IMR-90 (cell line): ENCODE results near the gene PCDHGA4. TPM values are rescaled to one million over a fixed set of nuclear protein-coding genes. Genes with fewer than 3 reads are reported as not detected.
"Not testable (repeated sequence)": the region's sequence is repeated elsewhere in the genome, so short reads cannot be mapped to it uniquely, and the experiment has no call there.

Source experiments
- ATAC-seq: fragments of 200-7000 bp; cut with Tn5 transposase; 2 replicates; pipeline ENCODE4 v1.9.1; 2020; ENCODE audit warnings: low read depth, mild to moderate bottlenecking, moderate library complexity
- BruUV-seq: library from RNA; stranded (reverse); fragments of 400-500 nt; replicated peaks from 2 replicates; lab custom pipeline; 2021; lab: Mats Ljungman, UMichigan
- CTCF ChIA-PET: fragments of 300-600 bp; formaldehyde crosslinking; extraction: SDS; loops from one replicate; lab custom pipeline; 2021; ENCODE audit warnings: antibody characterized with exemption; lab: Yijun Ruan, JAX
- POLR2A ChIA-PET: fragments of 300-600 bp; sonication (Branson Sonifier 250); formaldehyde crosslinking; loops from one replicate; lab custom pipeline; 2022; ENCODE audit warnings: antibody characterized with exemption; ENCODE audit not compliant: unreplicated experiment; lab: Charles Lee
- DNase-seq: peaks from one replicate; pipeline ENCODE4 v3.0.0; 2013
- H2AFZ ChIP-seq: replicated peaks from 2 replicates; pipeline ENCODE3; 2013; ENCODE audit warnings: low read length, mild to moderate bottlenecking; ENCODE audit not compliant: poor library complexity
- H2AK5ac ChIP-seq: 2 replicates; pipeline ENCODE4 v1.6.1; 2013; ENCODE audit warnings: low read depth, low read length, inconsistent platforms
- H2AK9ac ChIP-seq: replicated peaks from 2 replicates; pipeline ENCODE3; 2013; ENCODE audit warnings: mild to moderate bottlenecking, low read depth, low read length, moderate library complexity; ENCODE audit not compliant: poor library complexity
- H2BK120ac ChIP-seq: 2 replicates; pipeline ENCODE4 v1.6.1; 2013; ENCODE audit warnings: low read depth, low read length, inconsistent platforms
- H2BK15ac ChIP-seq: 3 replicates; pipeline ENCODE4 v1.6.1; 2013; ENCODE audit warnings: low read depth, low read length, inconsistent platforms
- H2BK20ac ChIP-seq: 2 replicates; pipeline ENCODE4 v1.6.1; 2013; ENCODE audit warnings: low read depth, mild to moderate bottlenecking, inconsistent platforms, low read length, moderate library complexity
- H2BK5ac ChIP-seq: 2 replicates; pipeline ENCODE4 v1.6.1; 2013; ENCODE audit warnings: mild to moderate bottlenecking, low read depth, low read length, inconsistent platforms; ENCODE audit not compliant: poor library complexity, severe bottlenecking
- H3K14ac ChIP-seq: replicated peaks from 2 replicates; pipeline ENCODE4 v1.6.1; 2013; ENCODE audit warnings: low read depth, low read length, inconsistent platforms
- H3K18ac ChIP-seq: 2 replicates; pipeline ENCODE4 v1.6.1; 2013; ENCODE audit warnings: low read depth, low read length, control low read depth
- H3K23ac ChIP-seq: 2 replicates; pipeline ENCODE4 v1.6.1; 2013; ENCODE audit warnings: low read depth, low read length, inconsistent platforms
- H3K27ac ChIP-seq: 2 replicates; pipeline ENCODE4 v1.5.1; 2013; ENCODE audit warnings: mild to moderate bottlenecking, control low read depth, low read length; ENCODE audit not compliant: insufficient read depth
- H3K27me3 ChIP-seq: 2 replicates; pipeline ENCODE4 v1.6.1; 2013; ENCODE audit warnings: low read length; ENCODE audit not compliant: control insufficient read depth, insufficient read depth
- H3K36me3 ChIP-seq: 2 replicates; pipeline ENCODE4 v1.6.1; 2013; ENCODE audit warnings: low read length, mixed read lengths; ENCODE audit not compliant: control insufficient read depth, insufficient read depth
- H3K4ac ChIP-seq: 2 replicates; pipeline ENCODE4 v1.6.1; 2013; ENCODE audit warnings: low read depth, low read length, inconsistent platforms
- H3K4me1 ChIP-seq: 2 replicates; pipeline ENCODE4 v1.6.1; 2013; ENCODE audit warnings: low read length, mixed read lengths; ENCODE audit not compliant: control insufficient read depth, insufficient read depth
- H3K4me2 ChIP-seq: 2 replicates; pipeline ENCODE4 v1.6.1; 2013; ENCODE audit warnings: low read depth, mild to moderate bottlenecking, control low read depth, low read length, moderate library complexity
- H3K4me3 ChIP-seq: 2 replicates; pipeline ENCODE4 v1.5.1; 2013; ENCODE audit warnings: low read depth, mild to moderate bottlenecking, control low read depth, low read length, moderate library complexity; ENCODE audit not compliant: insufficient read depth
- H3K56ac ChIP-seq: 2 replicates; pipeline ENCODE4 v1.6.1; 2013; ENCODE audit warnings: low read length, inconsistent platforms; ENCODE audit not compliant: insufficient read depth; ENCODE audit errors: extremely low read depth
- H3K79me1 ChIP-seq, 2 experiments: 2 replicates each; pipeline ENCODE4 v1.6.1; 2013; ENCODE audit warnings: low read length in 2 of 2, inconsistent platforms in 1 of 2, low read depth in 1 of 2
- H3K9ac ChIP-seq: 2 replicates; pipeline ENCODE4 v1.6.1; 2013; ENCODE audit warnings: low read depth, low read length, control low read depth
- H3K9me1 ChIP-seq: 2 replicates; pipeline ENCODE4 v1.6.1; 2013; ENCODE audit warnings: low read length, inconsistent platforms; ENCODE audit not compliant: insufficient read depth
- H3K9me3 ChIP-seq: 2 replicates; pipeline ENCODE4 v1.6.1; 2013; ENCODE audit warnings: low read length; ENCODE audit not compliant: control insufficient read depth, insufficient read depth
- H4K20me1 ChIP-seq: 2 replicates; pipeline ENCODE4 v1.6.1; 2013; ENCODE audit warnings: low read length, inconsistent platforms; ENCODE audit not compliant: insufficient read depth
- H4K5ac ChIP-seq: 2 replicates; pipeline ENCODE4 v1.6.1; 2013; ENCODE audit warnings: mild to moderate bottlenecking, low read depth, low read length, control low read depth
- H4K8ac ChIP-seq, 2 experiments: 2 replicates each; pipeline ENCODE4 v1.6.1; 2013; ENCODE audit warnings: low read depth in 2 of 2, low read length in 2 of 2, control low read depth in 1 of 2, inconsistent platforms in 1 of 2
- H4K91ac ChIP-seq: 2 replicates; pipeline ENCODE4 v1.6.1; 2013; ENCODE audit warnings: low read depth, low read length, inconsistent platforms; ENCODE audit not compliant: insufficient read depth
- WGBS, 2 experiments: methylation state at CpG; one replicate each; pipeline versions ENCODE4 v1.1.5 to v1.1.7; 2013; ENCODE audit warnings: missing lambda C conversion rate in 2 of 2; ENCODE audit not compliant: insufficient read length in 1 of 2; ENCODE audit errors: extremely low coverage in 2 of 2; 5-methylcytosine and 5-hydroxymethylcytosine counted together
- dilution Hi-C: fragments of 300-500 bp; cut with HindIII; formaldehyde crosslinking; loops from one replicate; pipeline ENCODE4 v1.14.3; 2018; ENCODE audit warnings: low sequenced_read_pairs; ENCODE audit not compliant: unreplicated experiment
- in situ Hi-C: fragments of 300-500 bp; cut with MboI; formaldehyde crosslinking; loops from 3 replicates; pipeline ENCODE4 v1.14.3; 2019; ENCODE audit warnings: low sequenced_read_pairs, inconsistent platforms, mixed read lengths
- intact Hi-C: fragments of 100-400 bp; cut with micrococcal nuclease; formaldehyde crosslinking; loops from 2 replicates; pipeline ENCODE4 v1.10.0; 2022
- polyA plus RNA-seq, 3 experiments: library from polyadenylated mRNA; depleted of rRNA; stranded (reverse); fragments of >200 nt; gene quantifications; 2 replicates each; pipeline ENCODE4 v1.2.3, GENCODE V29; 2012; ENCODE audit warnings: low replicate concordance in 1 of 3
- total RNA-seq: library from RNA; depleted of rRNA; stranded (reverse); fragments of >200 nt; gene quantifications from 2 replicates; pipeline ENCODE4 v1.2.3, GENCODE V29; 2012

PCDHGA4 gene
- total and polyA plus RNA-seq, 2 of the 4 experiments (the other 2 are of a cell fraction), result 3.5 to 5.4 TPM

DNA sequence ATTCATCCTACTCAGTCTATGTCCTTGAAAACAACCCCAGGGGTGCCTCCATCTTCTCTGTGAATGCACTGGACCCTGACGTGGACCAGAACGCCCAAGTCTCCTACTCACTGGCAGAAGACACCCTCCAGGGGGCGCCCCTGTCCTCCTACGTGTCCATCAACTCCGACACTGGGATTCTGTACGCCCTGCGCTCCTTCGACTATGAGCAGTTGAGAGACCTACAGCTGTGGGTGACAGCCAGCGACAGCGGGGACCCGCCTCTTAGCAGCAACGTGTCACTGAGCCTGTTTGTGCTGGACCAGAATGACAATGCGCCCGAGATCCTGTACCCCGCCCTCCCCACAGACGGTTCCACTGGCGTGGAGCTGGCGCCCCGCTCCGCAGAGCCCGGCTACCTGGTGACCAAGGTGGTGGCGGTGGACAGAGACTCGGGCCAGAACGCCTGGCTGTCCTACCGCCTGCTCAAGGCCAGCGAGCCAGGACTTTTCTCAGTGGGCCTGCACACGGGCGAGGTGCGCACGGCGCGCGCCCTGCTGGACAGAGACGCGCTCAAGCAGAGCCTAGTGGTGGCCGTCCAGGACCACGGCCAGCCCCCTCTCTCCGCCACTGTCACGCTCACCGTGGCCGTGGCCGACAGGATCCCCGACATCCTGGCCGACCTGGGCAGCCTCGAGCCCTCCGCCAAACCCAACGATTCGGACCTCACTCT lies 20.8 kb downstream of the PCDHGA4 start:
- WGBS, 2 experiments, result 40% methylated on average over 9 of the region's 48 CpGs; no CpG with 5 or more reads in 1 of the 2 experiments

More for the DNA sequence above, 20.8 kb downstream of the PCDHGA4 start:
- H3K4me3 ChIP-seq, BruUV-seq, CTCF ChIA-PET, POLR2A ChIA-PET, H3K56ac ChIP-seq, H3K4me2 ChIP-seq, DNase-seq, H4K5ac ChIP-seq, H3K27ac ChIP-seq, dilution Hi-C loops, H2AK9ac ChIP-seq, H2BK5ac ChIP-seq, H3K18ac ChIP-seq, H2BK15ac ChIP-seq, H3K9me1 ChIP-seq, H3K9ac ChIP-seq, H4K8ac ChIP-seq, H4K91ac ChIP-seq, intact Hi-C loops, H2BK120ac ChIP-seq, ATAC-seq, H2BK20ac ChIP-seq, H2AFZ ChIP-seq, H3K4me1 ChIP-seq, H3K23ac ChIP-seq, H3K4ac ChIP-seq, H3K79me1 ChIP-seq, H3K27me3 ChIP-seq, H3K14ac ChIP-seq, H2AK5ac ChIP-seq, in situ Hi-C loops, H4K20me1 ChIP-seq: not testable (repeated sequence)
- H3K36me3 ChIP-seq, result peaks cover 20% of the 10 kb centered on the region
- H3K9me3 ChIP-seq, result peaks cover 54% of the 10 kb centered on the region
